Activated T-cell treated with anti-CD3 and anti-CD28 coated beads, Interleukin-2, amount 50 U/mL, for 72 hours (primary cell): ENCODE results near the gene NF1. TPM values are rescaled to one million over a fixed set of nuclear protein-coding genes. Genes with fewer than 3 reads are reported as not detected.
"Not testable (repeated sequence)": the region's sequence is repeated elsewhere in the genome, so short reads cannot be mapped to it uniquely, and the experiment has no call there.

ENCODE experiments used
- ATAC-seq, 2 donors: fragments of 150-1000 bp; cut with Tn5 transposase; replicated peaks in 1 of 2; 2 replicates each; pipeline ENCODE4 v1.10.0; 2021; ENCODE audit warnings: moderate library complexity in 2 of 2, mild to moderate bottlenecking in 1 of 2
- DNase-seq, 2 donors: peaks; one replicate each; pipeline ENCODE4 v3.0.0; 2021 to 2022; ENCODE audit warnings: mixed read lengths in 1 of 2
- H3K27ac Mint-ChIP-seq: one replicate; pipeline ENCODE4 v1.8.0; 2022; ENCODE audit warnings: mild to moderate bottlenecking, moderate library complexity, mixed read lengths
- H3K27me3 Mint-ChIP-seq: one replicate; pipeline ENCODE4 v1.8.0; 2022; ENCODE audit warnings: low read depth, mixed read lengths
- H3K36me3 Mint-ChIP-seq, 2 donors: one replicate each; pipeline ENCODE4 v1.8.0; 2022; ENCODE audit warnings: mixed read lengths in 2 of 2, mild to moderate bottlenecking in 1 of 2; ENCODE audit not compliant: insufficient read depth in 2 of 2
- H3K4me1 Mint-ChIP-seq: one replicate; pipeline ENCODE4 v1.8.0; 2022; ENCODE audit warnings: low read depth, mixed read lengths
- H3K4me3 Mint-ChIP-seq, 2 donors: one replicate each; pipeline ENCODE4 v1.8.0; 2022; ENCODE audit warnings: mild to moderate bottlenecking in 2 of 2, mixed read lengths in 2 of 2, moderate library complexity in 2 of 2
- H3K9me3 Mint-ChIP-seq, 2 donors: one replicate each; pipeline ENCODE4 v1.8.0; 2022; ENCODE audit warnings: mixed read lengths in 2 of 2
- total RNA-seq, 2 donors: library from RNA; stranded (reverse); gene quantifications; one replicate each; pipeline ENCODE4 v1.2.3, GENCODE V29; 2022

NF1 gene
- total RNA-seq, 2 donors from 2014 or later = 26.4 to 26.9 TPM

DNA sequence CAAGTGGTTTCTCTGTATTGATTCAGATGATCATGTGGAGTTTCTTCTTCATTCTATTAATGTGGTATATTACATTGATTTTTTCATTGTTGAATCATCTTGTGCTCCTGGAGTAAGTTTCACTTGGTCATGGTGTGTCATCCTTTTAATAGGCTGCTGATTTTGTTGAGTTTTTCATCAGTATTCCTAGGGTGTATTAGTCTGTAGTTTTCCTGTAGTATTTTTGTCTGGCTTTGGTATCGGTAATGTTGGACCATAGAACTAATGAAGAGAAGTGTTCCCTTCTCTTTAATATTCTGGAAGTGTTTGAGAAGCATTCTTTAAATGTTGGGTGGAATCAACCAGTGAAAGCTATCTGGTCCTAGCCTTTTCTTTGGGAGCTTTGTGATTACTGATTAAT is 103.2 kb downstream of the NF1 start:
- Mint-ChIP-seq H3K4me3 (no peak overlapping the region), H3K4me1 (peaks cover 6% of the 10 kb centered on the region), H3K36me3 (no peaks in the 10 kb centered on the region), H3K27me3 (no peaks in the 10 kb centered on the region), H3K9me3 (no peaks in the 10 kb centered on the region), H3K27ac (no peak overlapping the region)
- ATAC-seq = no peak
- no peak for DNase-seq

DNA sequence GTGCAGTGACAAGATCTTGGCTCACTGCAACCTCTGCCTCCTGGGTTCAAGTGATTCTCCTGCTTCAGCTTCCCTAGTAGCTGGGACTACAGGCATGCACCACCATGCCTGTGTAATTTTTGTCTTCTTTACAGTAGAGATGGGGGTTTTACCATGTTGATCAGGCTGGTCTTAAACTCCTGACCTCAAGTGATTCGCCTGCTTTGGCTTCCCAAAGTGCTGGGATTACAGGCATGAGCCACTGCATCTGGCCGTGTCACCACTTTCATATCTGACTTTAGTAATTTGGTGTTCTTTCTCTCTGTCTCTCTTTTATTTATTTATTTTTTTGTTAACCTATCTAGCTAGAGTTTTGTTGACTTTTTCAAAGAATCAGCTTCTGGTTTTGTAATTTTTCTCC is 103.9 kb downstream of the NF1 start:
- ATAC-seq, H3K4me3 Mint-ChIP-seq, H3K27me3 Mint-ChIP-seq, H3K27ac Mint-ChIP-seq, H3K36me3 Mint-ChIP-seq, DNase-seq, H3K9me3 Mint-ChIP-seq, H3K4me1 Mint-ChIP-seq: not testable (repeated sequence)

DNA sequence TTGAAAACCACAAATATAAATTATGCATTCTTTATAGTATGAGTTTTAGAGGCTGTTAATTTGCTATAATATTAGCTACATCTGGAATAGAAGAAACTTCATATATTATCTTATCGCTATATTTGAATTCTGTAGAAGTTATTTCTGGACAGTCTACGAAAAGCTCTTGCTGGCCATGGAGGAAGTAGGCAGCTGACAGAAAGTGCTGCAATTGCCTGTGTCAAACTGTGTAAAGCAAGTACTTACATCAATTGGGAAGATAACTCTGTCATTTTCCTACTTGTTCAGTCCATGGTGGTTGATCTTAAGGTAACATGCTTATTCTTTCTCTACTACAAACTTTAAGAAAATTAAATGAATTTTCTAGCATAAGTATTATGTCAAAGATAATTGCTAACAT is 105.5 kb downstream of the NF1 start:
- Mint-ChIP-seq H3K27ac (no peak overlapping the region), H3K4me1 (peaks cover 6% of the 10 kb centered on the region), H3K4me3 (no peak overlapping the region), H3K9me3 (no peaks in the 10 kb centered on the region), H3K36me3 (no peaks in the 10 kb centered on the region), H3K27me3 (no peaks in the 10 kb centered on the region)
- ATAC-seq (no peak), DNase-seq (no peak)

- H3K36me3 Mint-ChIP-seq = no peaks in the 10 kb centered on the region
Observed at GRCh38 chr17:31202968-31203367, 108.2 kb downstream of the NF1 start.

GRCh38 chr17:31211352-31212012 is 116.7 kb downstream of the NF1 start:
- no peak for DNase-seq
- no peak overlapping the region for H3K27ac Mint-ChIP-seq
- no peak for ATAC-seq
- H3K4me3 Mint-ChIP-seq = no peak overlapping the region
- H3K4me1 Mint-ChIP-seq = no peaks in the 10 kb centered on the region
- H3K9me3 Mint-ChIP-seq = no peaks in the 10 kb centered on the region
- no peaks in the 10 kb centered on the region for H3K27me3 Mint-ChIP-seq
- H3K36me3 Mint-ChIP-seq = no peaks in the 10 kb centered on the region

More at GRCh38 chr17:31202968-31203367, 108.2 kb downstream of the NF1 start:
- Mint-ChIP-seq H3K9me3 (no peaks in the 10 kb centered on the region), H3K4me1 (peaks cover 6% of the 10 kb centered on the region), H3K4me3 (no peak overlapping the region), H3K27me3 (no peaks in the 10 kb centered on the region), H3K27ac (no peak overlapping the region)
- DNase-seq (no peak), ATAC-seq (no peak)

DNA sequence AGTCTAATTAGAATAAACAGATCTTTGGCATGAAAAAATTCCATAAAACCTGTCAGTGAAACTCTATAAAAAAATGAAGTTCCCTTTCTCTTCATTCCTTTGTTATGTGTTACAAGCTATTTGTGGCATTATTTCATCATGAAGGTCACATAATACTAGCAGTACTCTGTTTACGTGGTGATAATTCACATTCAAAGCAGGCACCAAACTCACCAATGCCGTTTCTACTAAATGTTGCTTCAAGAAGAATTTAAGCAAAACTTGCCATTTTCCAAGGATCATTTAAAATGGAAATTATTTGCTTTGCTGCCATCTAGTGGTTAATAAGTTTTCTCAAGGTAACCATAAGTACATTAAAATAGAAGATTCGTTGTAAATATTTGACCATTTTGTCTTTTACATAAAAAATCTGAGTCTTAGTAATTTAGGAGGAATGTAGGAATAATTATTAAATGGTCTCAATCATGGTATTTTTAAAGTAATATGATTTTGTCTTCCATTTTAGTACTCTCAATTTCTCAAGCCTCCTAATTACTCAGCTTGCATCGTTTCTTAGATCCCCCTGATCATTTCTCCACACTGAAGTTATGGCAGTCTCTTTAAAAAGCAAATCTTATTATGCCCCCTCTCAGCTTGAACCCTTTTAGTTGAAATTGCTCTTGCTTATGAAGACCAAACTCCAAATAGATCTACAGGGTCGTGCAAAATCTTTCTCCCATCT is 121.4 kb downstream of the NF1 start:
- Mint-ChIP-seq H3K27ac (no peak overlapping the region), H3K27me3 (no peaks in the 10 kb centered on the region), H3K36me3 (no peaks in the 10 kb centered on the region), H3K9me3 (no peaks in the 10 kb centered on the region), H3K4me1 (no peaks in the 10 kb centered on the region), H3K4me3 (no peak overlapping the region)
- DNase-seq (no peak), ATAC-seq (no peak)

DNA sequence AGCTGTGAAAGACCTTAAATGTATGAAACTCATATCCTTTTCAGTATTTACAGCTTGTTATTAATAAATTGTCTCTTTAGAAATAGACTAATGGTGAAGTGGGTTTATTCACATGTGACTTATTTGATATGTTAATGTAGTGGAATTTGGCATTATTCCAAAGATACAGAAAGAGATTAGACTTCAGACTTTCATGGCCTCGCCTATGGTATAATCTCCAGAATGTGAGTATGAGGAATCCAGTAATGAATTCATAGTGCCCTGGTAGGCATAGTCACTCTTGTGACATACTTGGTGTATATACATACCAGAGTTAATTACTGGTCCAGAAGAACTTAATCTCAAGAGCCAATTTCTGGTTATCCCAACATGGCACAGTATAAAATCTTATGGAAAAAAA is 129.6 kb downstream of the NF1 start:
- Mint-ChIP-seq H3K27ac (no peak overlapping the region), H3K9me3 (no peaks in the 10 kb centered on the region), H3K27me3 (no peaks in the 10 kb centered on the region), H3K4me1 (no peaks in the 10 kb centered on the region), H3K4me3 (no peak overlapping the region), H3K36me3 (no peaks in the 10 kb centered on the region)
- DNase-seq (no peak), ATAC-seq (no peak)

DNA sequence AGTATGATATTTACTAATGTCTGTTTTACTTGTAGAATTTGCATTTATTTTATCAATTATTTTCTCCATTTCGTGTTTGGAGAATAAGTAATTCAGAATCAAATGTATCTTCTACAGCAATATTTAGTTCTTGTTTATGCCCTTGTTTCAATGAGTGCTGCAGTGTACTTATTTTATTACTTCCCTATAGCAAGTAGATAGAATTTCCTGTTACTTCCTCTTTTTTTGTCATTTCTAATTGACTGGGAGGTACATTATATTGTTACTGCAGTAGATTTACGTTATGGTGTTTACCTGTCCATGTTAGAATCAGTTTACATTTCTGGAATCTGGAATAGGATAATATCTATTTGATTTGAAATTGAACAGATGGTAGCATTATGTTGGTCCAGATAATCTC is 131.1 kb downstream of the NF1 start:
- H3K4me3 Mint-ChIP-seq = no peak overlapping the region
- no peaks in the 10 kb centered on the region for H3K27me3 Mint-ChIP-seq
- no peak overlapping the region for H3K27ac Mint-ChIP-seq
- H3K4me1 Mint-ChIP-seq = no peaks in the 10 kb centered on the region
- no peak for ATAC-seq
- no peak for DNase-seq
- no peaks in the 10 kb centered on the region for H3K36me3 Mint-ChIP-seq
- H3K9me3 Mint-ChIP-seq = no peaks in the 10 kb centered on the region

DNA sequence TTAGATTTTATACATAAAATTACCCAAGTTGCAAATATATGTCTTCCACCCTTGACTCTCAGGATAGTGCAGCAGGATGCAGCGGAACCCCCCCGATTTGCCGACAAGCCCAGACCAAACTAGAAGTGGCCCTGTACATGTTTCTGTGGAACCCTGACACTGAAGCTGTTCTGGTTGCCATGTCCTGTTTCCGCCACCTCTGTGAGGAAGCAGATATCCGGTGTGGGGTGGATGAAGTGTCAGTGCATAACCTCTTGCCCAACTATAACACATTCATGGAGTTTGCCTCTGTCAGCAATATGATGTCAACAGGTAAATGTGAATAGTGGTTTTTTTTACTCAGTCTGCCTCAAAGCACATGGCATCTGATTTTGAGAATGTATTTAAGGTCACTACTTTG is 131.6 kb downstream of the NF1 start:
- no peak overlapping the region for H3K4me3 Mint-ChIP-seq
- ATAC-seq (no peak), DNase-seq (no peak)
- no peaks in the 10 kb centered on the region for H3K9me3 Mint-ChIP-seq
- H3K27me3 Mint-ChIP-seq = no peaks in the 10 kb centered on the region
- no peaks in the 10 kb centered on the region for H3K36me3 Mint-ChIP-seq
- H3K27ac Mint-ChIP-seq = no peak overlapping the region
- H3K4me1 Mint-ChIP-seq = no peaks in the 10 kb centered on the region

DNA sequence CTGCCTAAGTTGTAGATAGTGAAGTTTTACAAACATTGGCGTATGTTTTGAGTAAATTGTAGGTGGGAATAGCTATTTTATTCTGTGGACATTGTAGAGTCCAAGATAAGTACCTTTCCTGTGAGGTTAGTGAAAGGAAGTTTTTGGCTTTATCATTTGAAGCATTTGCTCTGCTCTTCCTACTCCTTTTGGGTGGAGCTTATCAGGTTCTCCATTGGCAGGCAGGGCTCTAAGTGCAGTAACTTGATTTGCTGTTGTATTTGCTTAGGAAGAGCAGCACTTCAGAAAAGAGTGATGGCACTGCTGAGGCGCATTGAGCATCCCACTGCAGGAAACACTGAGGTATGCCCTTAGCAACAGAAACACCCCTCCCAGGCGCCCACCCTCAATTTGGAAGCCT is 132.2 kb downstream of the NF1 start:
- no peaks in the 10 kb centered on the region for H3K36me3 Mint-ChIP-seq
- ATAC-seq = no peak
- no peak overlapping the region for H3K4me3 Mint-ChIP-seq
- DNase-seq = no peak
- no peaks in the 10 kb centered on the region for H3K4me1 Mint-ChIP-seq
- no peaks in the 10 kb centered on the region for H3K9me3 Mint-ChIP-seq
- H3K27ac Mint-ChIP-seq = no peak overlapping the region
- H3K27me3 Mint-ChIP-seq = no peaks in the 10 kb centered on the region

DNA sequence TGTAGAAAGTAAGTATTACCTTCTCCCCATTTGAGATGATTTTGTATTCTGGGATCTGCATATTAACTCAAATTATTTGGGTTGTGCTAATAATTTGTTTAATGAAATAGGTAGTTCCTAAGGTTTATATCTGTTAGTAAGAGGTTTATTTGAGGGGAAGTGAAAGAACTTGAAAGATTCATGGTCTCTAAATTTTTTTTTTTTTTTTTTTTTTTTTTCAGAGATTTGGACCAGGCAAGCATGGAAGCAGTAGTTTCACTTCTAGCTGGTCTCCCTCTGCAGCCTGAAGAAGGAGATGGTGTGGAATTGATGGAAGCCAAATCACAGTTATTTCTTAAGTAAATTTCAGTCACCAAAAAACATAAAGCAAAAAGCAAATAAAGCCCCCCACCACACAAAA is 137.1 kb downstream of the NF1 start:
- Mint-ChIP-seq H3K4me3 (no peak overlapping the region), H3K27me3 (no peaks in the 10 kb centered on the region), H3K27ac (no peak overlapping the region), H3K9me3 (no peaks in the 10 kb centered on the region), H3K4me1 (no peaks in the 10 kb centered on the region), H3K36me3 (peaks cover 0 to 2% of the 10 kb centered on the region in 2 donors)
- DNase-seq = no peak
- no peak for ATAC-seq

DNA sequence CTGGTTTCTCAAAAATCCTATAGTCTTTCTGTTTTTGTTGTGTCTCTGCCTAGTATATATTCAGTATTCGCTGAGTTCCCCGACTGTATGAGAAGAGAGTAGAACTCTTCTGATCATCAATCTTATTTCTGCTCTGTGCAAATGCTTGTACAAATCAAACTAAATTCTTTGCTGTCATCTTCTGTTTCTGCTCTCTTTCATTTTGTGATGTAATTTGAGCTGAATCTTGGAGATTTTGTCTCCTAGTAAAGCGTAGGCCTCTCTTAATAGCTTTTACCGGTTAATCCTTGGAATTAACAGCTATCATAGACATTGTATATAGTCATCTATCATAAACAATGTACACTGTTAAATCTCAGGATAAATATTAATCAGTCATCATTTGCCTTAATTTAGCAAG is 140.3 kb downstream of the NF1 start:
- Mint-ChIP-seq H3K9me3 (no peaks in the 10 kb centered on the region), H3K27me3 (no peaks in the 10 kb centered on the region), H3K27ac (no peak overlapping the region), H3K36me3 (peaks cover 0 to 3% of the 10 kb centered on the region in 2 donors), H3K4me1 (no peaks in the 10 kb centered on the region), H3K4me3 (no peak overlapping the region)
- ATAC-seq = no peak
- DNase-seq = no peak

GRCh38 chr17:31236137-31236536 is 141.4 kb downstream of the NF1 start:
- H3K9me3 Mint-ChIP-seq = no peaks in the 10 kb centered on the region
- H3K4me3 Mint-ChIP-seq = no peak overlapping the region
- H3K27ac Mint-ChIP-seq = no peak overlapping the region
- H3K4me1 Mint-ChIP-seq = no peaks in the 10 kb centered on the region
- DNase-seq = no peak
- peaks cover under 1 to 3% of the 10 kb centered on the region in 2 donors for H3K36me3 Mint-ChIP-seq
- no peaks in the 10 kb centered on the region for H3K27me3 Mint-ChIP-seq
- no peak for ATAC-seq

GRCh38 chr17:31236712-31237111 is 141.9 kb downstream of the NF1 start:
- no peak for DNase-seq
- H3K27me3 Mint-ChIP-seq = no peaks in the 10 kb centered on the region
- H3K4me3 Mint-ChIP-seq = no peak overlapping the region
- H3K4me1 Mint-ChIP-seq = no peaks in the 10 kb centered on the region
- ATAC-seq = no peak
- H3K36me3 Mint-ChIP-seq = peaks cover 3 to 4% of the 10 kb centered on the region in 2 donors
- H3K9me3 Mint-ChIP-seq = no peaks in the 10 kb centered on the region
- H3K27ac Mint-ChIP-seq = no peak overlapping the region
